A549 (cell line): ENCODE measurements around the gene XPNPEP2.

ENCODE experiments used
- KDM1A ChIP-seq: fragments of 200-600 bp; sonication (generic); IDR thresholded peaks from 2 replicates; pipeline ENCODE4 v1.6.1; 2016; ENCODE audit warnings: low read depth, mild to moderate bottlenecking
- MAX ChIP-seq: IDR thresholded peaks from 2 replicates; pipeline ENCODE4 v1.6.1; 2012
- NR3C1 ChIP-seq: fragments of >200 bp; sonication (Bioruptor Twin); formaldehyde crosslinking; IDR thresholded peaks from 3 replicates; pipeline ENCODE4 v1.6.1; 2017
- POLR2A ChIP-seq: IDR thresholded peaks from 2 replicates; pipeline ENCODE4 v1.6.1; 2012; ENCODE audit warnings: mild to moderate bottlenecking, low read length
- TF ChIP-seq, protein P1 (sequence below): fragments of >200 bp; sonication (Bioruptor Twin); formaldehyde crosslinking; IDR thresholded peaks from 3 replicates; pipeline ENCODE4 v1.5.1; 2016

GRCh38 chrX:129706400-129707072 lies 32.2 kb upstream of the XPNPEP2 start:
- TF ChIP-seq, protein P1, sequence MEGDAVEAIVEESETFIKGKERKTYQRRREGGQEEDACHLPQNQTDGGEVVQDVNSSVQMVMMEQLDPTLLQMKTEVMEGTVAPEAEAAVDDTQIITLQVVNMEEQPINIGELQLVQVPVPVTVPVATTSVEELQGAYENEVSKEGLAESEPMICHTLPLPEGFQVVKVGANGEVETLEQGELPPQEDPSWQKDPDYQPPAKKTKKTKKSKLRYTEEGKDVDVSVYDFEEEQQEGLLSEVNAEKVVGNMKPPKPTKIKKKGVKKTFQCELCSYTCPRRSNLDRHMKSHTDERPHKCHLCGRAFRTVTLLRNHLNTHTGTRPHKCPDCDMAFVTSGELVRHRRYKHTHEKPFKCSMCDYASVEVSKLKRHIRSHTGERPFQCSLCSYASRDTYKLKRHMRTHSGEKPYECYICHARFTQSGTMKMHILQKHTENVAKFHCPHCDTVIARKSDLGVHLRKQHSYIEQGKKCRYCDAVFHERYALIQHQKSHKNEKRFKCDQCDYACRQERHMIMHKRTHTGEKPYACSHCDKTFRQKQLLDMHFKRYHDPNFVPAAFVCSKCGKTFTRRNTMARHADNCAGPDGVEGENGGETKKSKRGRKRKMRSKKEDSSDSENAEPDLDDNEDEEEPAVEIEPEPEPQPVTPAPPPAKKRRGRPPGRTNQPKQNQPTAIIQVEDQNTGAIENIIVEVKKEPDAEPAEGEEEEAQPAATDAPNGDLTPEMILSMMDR = no peak
- TF ChIP-seq POLR2A (no peak), MAX (no peak), KDM1A (no peak), NR3C1 (no peak)
